SK-N-SH treated with all-trans-retinoic acid at 6 μM for 48 hours (cell line): ENCODE data around the gene FAM3B.

Experiments
- ATAC-seq: fragments of 200-7000 bp; cut with Tn5 transposase; 3 replicates; pipeline ENCODE4 v1.9.1; 2020; ENCODE audit warnings: mild to moderate bottlenecking, moderate library complexity
- ARNTL ChIP-seq: fragments of 450-650 bp; formaldehyde crosslinking; IDR thresholded peaks from 2 replicates; pipeline ENCODE4 v1.5.0; 2020; ENCODE audit warnings: low read depth, mild to moderate bottlenecking, moderate library complexity, borderline replicate concordance
- BACH2 ChIP-seq: fragments of 250-450 bp; sonication (Bioruptor Pico); IDR thresholded peaks from 2 replicates; pipeline ENCODE4 v1.9.0; 2021; ENCODE audit warnings: mild to moderate bottlenecking, borderline replicate concordance
- CREB5 ChIP-seq: fragments of 250-450 bp; sonication (Bioruptor Pico); IDR thresholded peaks from 2 replicates; pipeline ENCODE4 v1.5.1; 2020; ENCODE audit warnings: low read depth, mild to moderate bottlenecking, moderate library complexity
- CSDC2 ChIP-seq: fragments of 250-450 bp; sonication (Bioruptor Pico); IDR thresholded peaks from 2 replicates; pipeline ENCODE4 v1.5.0; 2020; ENCODE audit warnings: mild to moderate bottlenecking, moderate library complexity
- GLIS3 ChIP-seq: fragments of 250-450 bp; sonication (Bioruptor Pico); IDR thresholded peaks from 2 replicates; pipeline ENCODE4 v1.5.0; 2020; ENCODE audit warnings: mild to moderate bottlenecking, moderate library complexity
- ISL1 ChIP-seq: fragments of 250-450 bp; sonication (Bioruptor Pico); IDR thresholded peaks from 2 replicates; pipeline ENCODE4 v2.1.2; 2022; ENCODE audit warnings: mild to moderate bottlenecking, moderate library complexity
- OSR1 ChIP-seq: fragments of 250-450 bp; sonication (Bioruptor Pico); IDR thresholded peaks from 2 replicates; pipeline ENCODE4 v1.8.0; 2022; ENCODE audit warnings: moderate library complexity, mild to moderate bottlenecking, inconsistent platforms
- PATZ1 ChIP-seq: fragments of 250-450 bp; sonication (Bioruptor Pico); IDR thresholded peaks from 2 replicates; pipeline ENCODE4 v1.8.0; 2020; ENCODE audit warnings: mild to moderate bottlenecking, moderate library complexity, borderline replicate concordance
- POU6F1 ChIP-seq: fragments of 250-450 bp; sonication (Bioruptor Pico); IDR thresholded peaks from 2 replicates; pipeline ENCODE4 v1.8.0; 2021; ENCODE audit warnings: low read depth, mild to moderate bottlenecking, moderate library complexity, borderline replicate concordance
- PPARA ChIP-seq: fragments of 250-450 bp; sonication (Bioruptor Pico); IDR thresholded peaks from 2 replicates; pipeline ENCODE4 v1.5.0; 2020; ENCODE audit warnings: mild to moderate bottlenecking, borderline replicate concordance
- RARB ChIP-seq: fragments of 250-450 bp; sonication (Bioruptor Pico); IDR thresholded peaks from 2 replicates; pipeline ENCODE4 v1.8.0; 2021; ENCODE audit warnings: mild to moderate bottlenecking, moderate library complexity
- SNAI2 ChIP-seq: fragments of 250-450 bp; sonication (Bioruptor Pico); IDR thresholded peaks from 2 replicates; pipeline ENCODE4 v1.5.0; 2020; ENCODE audit warnings: mild to moderate bottlenecking, moderate library complexity
- TCF4 ChIP-seq: fragments of 250-450 bp; sonication (Bioruptor Pico); IDR thresholded peaks from 2 replicates; pipeline ENCODE4 v1.8.0; 2021; ENCODE audit warnings: mild to moderate bottlenecking, moderate library complexity, borderline replicate concordance
- TOX ChIP-seq: fragments of 250-450 bp; sonication (Bioruptor Pico); IDR thresholded peaks from 2 replicates; pipeline ENCODE4 v1.8.0; 2021; ENCODE audit warnings: mild to moderate bottlenecking, moderate library complexity, borderline replicate concordance
- TSHZ2 ChIP-seq: fragments of 250-450 bp; sonication (Bioruptor Pico); IDR thresholded peaks from 2 replicates; pipeline ENCODE4 v1.5.0; 2020; ENCODE audit warnings: mild to moderate bottlenecking, moderate library complexity
- ZC3H10 ChIP-seq: fragments of 250-450 bp; sonication (Bioruptor Pico); IDR thresholded peaks from 2 replicates; pipeline ENCODE4 v1.5.1; 2021; ENCODE audit warnings: mild to moderate bottlenecking, moderate library complexity
- ZFP3 ChIP-seq: fragments of 250-450 bp; sonication (Bioruptor Pico); IDR thresholded peaks from 2 replicates; pipeline ENCODE4 v1.5.0; 2020; ENCODE audit warnings: mild to moderate bottlenecking, moderate library complexity
- ZFP30 ChIP-seq: fragments of 450-650 bp; formaldehyde crosslinking; IDR thresholded peaks from 2 replicates; pipeline ENCODE4 v1.5.0; 2022; ENCODE audit warnings: mild to moderate bottlenecking, moderate library complexity
- ZNF565 ChIP-seq: fragments of 450-650 bp; formaldehyde crosslinking; conservative IDR thresholded peaks from 2 replicates; pipeline ENCODE4 v1.5.0; 2020; ENCODE audit warnings: low read depth, mild to moderate bottlenecking, moderate library complexity
- ZNF70 ChIP-seq: fragments of 450-650 bp; formaldehyde crosslinking; IDR thresholded peaks from 2 replicates; pipeline ENCODE4 v1.5.0; 2020; ENCODE audit warnings: mild to moderate bottlenecking, moderate library complexity
- ZNF8 ChIP-seq: fragments of 450-650 bp; formaldehyde crosslinking; IDR thresholded peaks from 2 replicates; pipeline ENCODE4 v1.5.0; 2020; ENCODE audit warnings: mild to moderate bottlenecking, moderate library complexity

The FAM3B gene

GRCh38 chr21:41348434-41348833, 31.8 kb downstream of the FAM3B start:
- TF ChIP-seq ISL1 (CRISPR knock-in tag) (no peak), RARB (CRISPR knock-in tag) (no peak), CREB5 (CRISPR knock-in tag) (no peak), ZFP3 (no peak), ZFP30 (no peak)
- TF ChIP-seq, all 23 proteins: peak for 0
- no peak for ATAC-seq

GRCh38 chr21:41349126-41349525, 32.5 kb downstream of the FAM3B start:
- TF ChIP-seq CREB5 (CRISPR knock-in tag) (no peak), POU6F1 (CRISPR knock-in tag) (no peak), ARNTL (no peak), TCF4 (CRISPR knock-in tag) (no peak), ZNF8 (CRISPR knock-in tag) (no peak), GLIS3 (no peak), CSDC2 (no peak), PATZ1 (CRISPR knock-in tag) (no peak)
- no peak for ATAC-seq

- no peak for ATAC-seq
- no peak for TF ChIP-seq GLIS3
- TF ChIP-seq TSHZ2 (CRISPR knock-in tag): no peak
- no peak for TF ChIP-seq ZNF70 (CRISPR knock-in tag)
- TF ChIP-seq, all 23 proteins: peak for 0
These were observed 33.2 kb downstream of the FAM3B start for GRCh38 chr21:41349619-41350390.

- ATAC-seq: no peak
- TF ChIP-seq ZC3H10 (CRISPR knock-in tag) (no peak), ZNF70 (CRISPR knock-in tag) (no peak), ZNF565 (CRISPR knock-in tag) (no peak), PPARA (CRISPR knock-in tag) (no peak), BACH2 (no peak), ISL1 (CRISPR knock-in tag) (no peak), TOX (CRISPR knock-in tag) (no peak), CSDC2 (no peak), ZFP3 (no peak), SNAI2 (CRISPR knock-in tag) (no peak), ZNF8 (CRISPR knock-in tag) (no peak), TSHZ2 (CRISPR knock-in tag) (no peak), ARNTL (no peak), TCF4 (CRISPR knock-in tag) (no peak), OSR1 (CRISPR knock-in tag) (no peak), CREB5 (CRISPR knock-in tag) (no peak)
These were observed 34.0 kb downstream of the FAM3B start for GRCh38 chr21:41350436-41351155.
